COR-L47 (cell line): ENCODE data around the gene COL13A1.

Experiments used
- DNase-seq: peaks from one replicate; lab custom pipeline; 2025; lab: John Stamatoyannopoulos, UW

The COL13A1 gene

DNA sequence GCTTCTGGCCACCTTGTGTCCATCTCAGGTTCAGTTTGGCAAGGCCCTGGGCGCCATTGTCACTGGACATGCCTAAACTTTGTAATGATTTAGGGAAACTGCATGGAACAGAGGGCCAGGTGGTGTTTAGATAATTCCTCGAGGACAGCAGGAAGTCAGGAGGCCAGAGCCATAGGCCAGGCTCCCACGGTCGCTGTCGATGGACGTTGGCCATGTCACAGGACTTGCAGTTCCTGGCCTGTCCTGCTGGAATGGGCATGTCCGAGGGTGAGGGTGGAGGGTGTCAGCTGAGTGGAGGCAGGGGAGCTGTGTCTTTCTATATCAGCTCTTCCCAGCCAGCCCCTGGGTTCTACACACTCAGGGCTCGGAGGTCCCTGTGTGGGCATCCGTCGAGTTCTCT is 143.1 kb downstream of the COL13A1 start:
- DNase-seq, result no peak

DNA sequence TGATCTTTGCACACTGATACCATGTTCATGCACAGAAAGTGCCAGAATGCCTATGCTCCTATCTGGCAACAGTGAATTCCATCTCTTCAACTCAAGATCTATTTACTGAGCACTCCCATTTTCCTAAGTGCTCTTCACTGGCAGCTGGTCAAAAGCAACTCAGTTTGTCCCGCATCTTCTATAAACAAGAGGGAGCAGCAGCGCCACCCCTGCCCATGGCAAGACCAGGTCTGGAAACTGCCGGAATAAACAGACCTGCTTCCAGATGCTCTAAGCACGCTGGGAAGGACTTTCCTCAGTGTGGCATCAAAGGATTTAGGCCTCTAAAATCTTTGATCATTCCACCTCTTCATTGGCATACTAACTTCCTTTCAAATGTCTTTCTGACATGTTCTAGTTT is 146.6 kb downstream of the COL13A1 start:
- DNase-seq, result no peak

DNA sequence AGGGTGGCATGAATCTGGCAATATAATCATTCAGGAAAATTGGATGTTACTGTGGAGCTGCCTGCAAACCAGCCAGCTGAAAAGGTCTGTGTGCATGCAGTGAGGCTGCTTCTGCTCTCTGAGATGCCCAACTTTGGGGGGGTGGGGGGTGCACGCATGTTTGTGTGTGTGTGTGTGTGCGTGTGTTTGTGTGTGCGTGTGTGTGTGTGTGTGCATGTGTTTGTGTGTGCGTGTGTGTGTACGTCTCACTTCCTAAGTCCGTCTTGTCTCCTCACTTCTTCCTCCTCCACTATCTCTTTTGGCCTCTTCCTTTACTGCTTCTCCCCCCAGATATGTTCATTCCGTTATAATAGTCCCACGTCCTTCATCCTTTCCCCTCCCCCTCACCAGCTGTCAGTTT is 148.1 kb downstream of the COL13A1 start:
- no peak for DNase-seq

DNA sequence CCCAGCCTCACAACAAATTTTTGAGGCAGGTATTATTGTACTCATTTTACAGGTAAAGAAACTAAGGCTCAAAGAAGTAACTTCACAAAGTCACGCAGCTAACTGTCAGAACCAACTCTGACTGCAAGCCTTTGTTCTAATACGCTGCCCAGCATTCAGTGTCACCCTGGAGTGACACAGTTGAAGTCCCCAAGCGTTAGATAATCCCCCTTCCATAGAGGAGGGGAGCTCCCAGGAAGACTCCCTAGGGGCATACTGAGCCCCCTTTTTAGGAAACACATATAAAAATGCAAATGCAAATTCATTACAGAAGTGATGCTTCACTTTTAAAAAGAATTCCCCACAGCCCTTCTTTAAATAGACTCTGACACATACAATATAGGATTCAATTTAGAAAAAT is 150.0 kb downstream of the COL13A1 start:
- no peak for DNase-seq

DNA sequence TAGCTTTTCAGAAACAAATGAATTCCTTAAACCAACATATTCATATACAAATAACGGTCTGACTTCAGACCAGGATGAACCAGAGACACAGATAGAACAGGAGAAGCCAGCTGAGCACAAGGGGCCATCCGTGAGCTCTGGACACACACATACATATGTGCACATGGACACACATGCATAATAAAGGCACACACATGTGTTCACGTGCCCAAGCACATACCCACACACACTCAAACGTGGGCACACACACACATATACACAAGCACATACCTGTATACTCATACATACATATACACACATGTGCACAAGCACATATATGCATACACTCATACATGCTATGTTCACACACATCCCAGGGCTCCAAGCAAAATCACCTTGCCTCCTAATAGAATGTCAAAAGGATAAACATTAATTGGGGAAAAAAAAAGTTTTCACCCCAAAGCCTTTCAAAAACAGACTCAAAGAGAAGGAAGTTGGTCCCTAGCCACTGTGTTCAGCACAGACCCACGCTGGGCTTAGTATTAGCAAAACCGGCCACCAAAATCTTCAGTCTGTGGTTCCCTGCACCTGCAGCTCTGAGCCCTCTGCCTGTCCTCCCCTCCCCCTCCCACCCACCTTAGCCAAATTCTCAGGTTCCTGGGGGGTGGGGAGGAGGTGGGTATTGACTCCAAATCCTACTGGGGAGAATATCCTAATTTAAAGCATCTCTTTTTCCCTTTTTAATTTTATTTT is 150.5 kb downstream of the COL13A1 start:
- no peak for DNase-seq

DNA sequence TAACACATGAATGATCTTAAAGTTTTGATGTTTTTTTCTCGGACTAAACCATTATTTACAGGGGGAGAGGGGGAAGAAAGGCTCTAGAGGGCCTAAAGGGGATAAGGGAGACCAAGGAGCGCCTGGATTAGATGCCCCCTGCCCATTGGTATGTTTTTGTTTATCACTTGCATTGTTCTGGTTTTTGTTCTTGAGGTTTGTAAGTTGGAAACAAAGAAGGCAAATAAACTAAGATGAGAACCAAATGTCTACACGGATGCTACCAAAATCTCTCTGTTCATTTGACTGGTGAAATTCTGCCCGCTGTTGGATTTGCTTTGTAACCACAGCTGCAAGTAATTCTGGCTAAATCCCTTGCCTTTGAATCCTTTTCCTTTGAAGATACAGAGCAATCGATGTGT is 151.1 kb downstream of the COL13A1 start:
- no peak for DNase-seq

DNA sequence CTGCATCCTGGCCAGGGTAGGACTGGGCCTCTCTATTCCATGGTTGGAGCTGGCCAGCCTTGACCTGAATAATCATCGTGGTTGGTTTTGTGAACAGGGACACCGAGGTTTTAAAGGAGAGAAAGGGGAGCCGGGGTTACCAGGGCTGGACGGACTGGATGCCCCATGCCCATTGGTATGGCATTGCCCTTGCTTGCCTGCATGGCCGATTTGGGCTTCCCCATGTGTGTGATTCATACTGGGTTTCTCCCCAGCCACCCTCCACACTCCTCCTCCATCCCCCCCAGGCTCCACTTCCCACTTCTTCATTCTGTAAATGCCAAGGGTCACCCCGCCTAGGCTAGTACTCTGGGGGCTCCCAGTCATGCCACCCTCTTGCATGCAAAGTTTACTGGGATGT is 152.1 kb downstream of the COL13A1 start:
- no peak for DNase-seq

DNA sequence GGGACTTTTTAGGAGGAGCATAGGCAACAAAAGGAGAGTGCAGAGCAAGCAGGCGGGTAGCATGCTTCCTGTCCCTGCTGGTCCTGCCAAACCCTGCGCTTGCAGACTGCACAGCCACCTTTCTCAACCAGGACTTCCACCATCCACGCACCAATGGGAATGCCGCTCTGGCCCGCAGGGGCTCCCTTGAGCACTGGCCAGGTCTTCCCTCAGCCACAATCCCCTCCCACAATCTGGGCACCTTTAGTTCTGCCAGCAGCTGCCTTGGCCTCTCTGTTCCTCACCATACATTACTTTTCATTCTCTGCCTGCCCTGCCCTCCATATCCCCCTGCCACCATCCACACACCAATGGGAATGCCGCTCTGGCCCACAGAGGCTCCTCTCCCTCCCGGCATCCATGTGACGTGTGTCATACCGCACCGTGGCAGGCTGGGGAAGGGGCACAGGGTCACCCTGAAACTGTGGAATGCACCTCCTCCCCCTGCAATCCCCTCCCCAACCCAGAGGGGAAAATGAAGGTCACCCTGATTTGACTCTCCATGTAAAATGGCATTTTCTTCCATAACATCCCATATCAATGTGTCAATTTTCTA is 153.6 kb downstream of the COL13A1 start:
- no peak for DNase-seq

DNA sequence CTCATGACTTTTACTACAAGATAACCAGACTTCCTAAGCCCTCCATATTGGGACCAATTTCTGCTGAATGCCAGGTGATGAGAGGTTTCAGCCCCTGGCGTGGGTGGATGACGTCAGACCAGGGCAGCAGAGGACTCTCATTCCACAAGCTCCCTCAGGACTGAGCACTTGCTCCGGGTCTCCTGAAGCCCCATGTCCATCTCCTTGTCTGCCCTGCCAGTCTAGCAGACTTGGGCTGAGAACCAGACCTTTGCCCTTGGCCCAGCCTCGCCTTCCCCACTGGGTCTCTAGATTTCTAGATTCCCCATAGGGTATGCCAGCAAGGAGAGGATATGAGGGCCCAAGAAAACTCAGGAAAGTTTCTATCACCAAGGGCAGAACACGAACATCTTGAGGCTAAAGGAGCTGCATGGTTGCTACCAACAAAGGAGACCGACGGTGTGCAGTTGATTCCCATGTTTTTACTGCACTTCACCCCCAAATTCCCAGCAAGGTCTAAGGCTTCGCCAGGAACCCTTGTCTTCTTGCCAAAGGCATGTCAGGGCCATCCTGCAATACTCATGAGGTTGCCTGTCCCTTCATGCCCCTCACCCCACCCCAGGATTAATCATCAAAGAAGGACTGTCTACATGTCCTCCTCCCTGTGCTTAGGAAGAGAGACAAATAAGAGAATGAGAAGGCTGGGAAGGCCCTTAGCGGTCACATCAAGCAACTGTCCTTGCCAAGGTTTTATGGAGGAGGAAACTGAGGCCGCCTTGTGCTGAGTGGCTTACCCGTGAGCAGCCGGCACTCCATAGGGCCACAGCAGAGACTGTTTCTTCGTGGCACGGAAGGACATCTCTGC is 154.4 kb downstream of the COL13A1 start:
- DNase-seq, result no peak

DNA sequence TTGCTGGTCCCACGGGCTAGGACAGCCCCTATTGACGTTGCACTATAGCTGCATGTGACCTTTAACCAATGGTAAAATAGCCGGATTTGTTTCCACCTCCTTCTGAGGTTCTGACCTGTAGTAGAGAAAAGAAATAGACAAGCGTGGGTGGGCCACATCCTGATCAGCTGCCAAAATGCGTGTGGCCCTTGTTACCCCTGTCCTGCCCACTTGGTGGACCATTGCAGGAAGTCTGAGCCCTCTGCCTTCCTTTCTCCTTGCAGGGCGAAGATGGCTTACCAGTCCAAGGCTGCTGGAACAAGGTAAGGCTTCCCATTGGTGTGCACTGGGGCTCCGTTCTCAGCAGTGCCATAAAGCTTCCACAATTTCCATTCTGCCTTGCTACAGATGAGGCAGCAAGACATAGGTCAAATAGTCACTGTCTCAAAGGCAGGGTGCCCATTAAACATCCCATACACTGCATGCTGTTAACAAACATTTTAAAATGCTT is 155.1 kb downstream of the COL13A1 start:
- no peak for DNase-seq

DNA sequence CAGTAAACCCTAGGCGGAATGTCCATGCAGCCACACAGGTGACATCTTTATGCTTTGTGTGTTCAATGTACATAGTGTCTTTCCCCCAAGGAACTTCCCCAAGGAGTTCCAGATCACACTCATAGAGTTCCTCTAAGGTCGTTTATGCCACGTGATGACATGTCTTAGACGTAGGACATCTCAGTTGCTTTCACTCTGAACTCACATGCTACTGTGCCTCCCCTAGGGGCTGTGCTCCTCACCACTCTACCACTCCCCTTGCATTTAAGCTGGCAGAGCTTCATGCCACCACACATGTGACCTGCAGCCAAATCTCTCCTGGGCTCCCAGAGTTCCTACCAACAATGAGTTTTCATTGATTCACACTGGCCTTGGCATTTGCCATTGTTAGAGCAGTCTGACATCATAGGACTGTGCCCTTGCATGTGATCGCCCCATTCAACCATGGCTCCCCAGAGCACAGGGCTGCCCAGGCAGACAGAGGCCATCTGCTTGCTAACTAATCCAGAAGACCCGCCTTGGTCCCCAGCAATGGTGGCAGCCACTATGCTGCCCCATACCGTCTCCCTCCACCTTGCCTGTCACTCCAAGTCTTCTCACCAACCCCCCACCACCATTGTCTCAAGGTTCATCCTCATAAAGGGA is 155.7 kb downstream of the COL13A1 start:
- no peak for DNase-seq

DNA sequence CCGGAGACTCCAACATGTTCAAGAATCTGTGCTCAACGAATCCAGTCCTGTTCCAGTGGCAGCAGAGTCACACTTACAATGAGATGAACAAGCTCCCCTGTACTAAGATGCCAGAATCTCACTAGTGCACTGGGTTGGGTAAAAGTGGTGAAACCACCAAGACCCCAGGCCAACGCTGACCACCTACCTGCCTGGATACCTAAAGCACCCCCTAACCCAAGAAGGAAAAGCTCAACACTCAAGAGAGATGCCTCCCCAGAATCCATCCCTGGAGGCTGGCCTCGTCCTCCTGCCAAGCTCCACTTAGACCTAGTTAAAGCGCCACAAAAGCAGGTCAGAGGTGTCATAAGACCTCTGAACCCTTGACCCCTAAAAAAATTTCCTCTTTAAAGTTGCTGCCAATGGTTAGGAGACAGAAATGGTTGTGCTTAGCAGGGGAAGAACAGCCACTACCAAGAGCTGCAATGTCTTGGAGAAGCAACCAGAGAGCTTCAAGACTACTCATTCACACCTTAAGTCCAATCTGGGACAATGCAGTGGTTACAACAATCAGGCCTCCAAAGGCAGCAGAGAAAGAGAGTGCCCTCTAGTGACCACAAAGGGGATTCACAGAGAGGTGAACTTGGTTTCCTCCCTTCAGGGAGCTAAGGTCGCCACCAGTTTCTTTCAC is 156.3 kb downstream of the COL13A1 start:
- DNase-seq, result peak; percentile 25

DNA sequence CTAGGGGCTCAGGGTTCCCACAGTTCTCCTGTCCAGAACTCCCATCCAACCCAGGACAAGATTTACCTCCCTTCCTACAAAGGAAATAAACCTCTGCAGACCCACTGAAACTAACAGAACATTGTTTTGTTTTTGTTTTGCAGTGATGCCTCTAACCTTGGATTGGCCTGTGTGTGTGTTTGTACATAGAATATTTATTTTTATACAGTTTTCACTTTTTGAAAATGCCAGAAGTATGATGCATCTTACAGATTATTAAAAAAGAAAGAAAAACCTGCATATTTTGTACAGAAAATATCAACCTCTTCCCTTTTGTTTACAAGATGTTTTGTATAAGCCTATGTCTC is 156.8 kb downstream of the COL13A1 start:
- no peak for DNase-seq

DNA sequence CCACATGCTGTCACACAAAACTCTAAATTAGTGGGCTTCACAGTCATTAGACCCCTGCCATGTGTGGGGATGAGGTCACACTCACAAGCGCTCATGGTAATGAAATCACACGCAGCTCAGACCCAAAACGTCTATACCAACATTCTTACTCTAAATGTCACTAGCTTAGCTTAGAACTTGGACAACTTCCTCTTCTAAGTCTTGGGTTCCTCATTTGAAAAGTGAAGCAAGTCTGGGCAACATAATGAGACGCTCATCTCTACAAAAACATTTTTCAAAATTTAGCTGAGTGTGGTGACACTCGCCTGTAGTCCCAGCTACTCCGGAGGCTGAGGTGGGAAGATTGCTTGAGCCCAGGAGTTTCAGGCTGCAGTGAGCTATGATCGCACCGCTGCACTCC is 158.2 kb downstream of the COL13A1 start:
- DNase-seq, result no peak

DNA sequence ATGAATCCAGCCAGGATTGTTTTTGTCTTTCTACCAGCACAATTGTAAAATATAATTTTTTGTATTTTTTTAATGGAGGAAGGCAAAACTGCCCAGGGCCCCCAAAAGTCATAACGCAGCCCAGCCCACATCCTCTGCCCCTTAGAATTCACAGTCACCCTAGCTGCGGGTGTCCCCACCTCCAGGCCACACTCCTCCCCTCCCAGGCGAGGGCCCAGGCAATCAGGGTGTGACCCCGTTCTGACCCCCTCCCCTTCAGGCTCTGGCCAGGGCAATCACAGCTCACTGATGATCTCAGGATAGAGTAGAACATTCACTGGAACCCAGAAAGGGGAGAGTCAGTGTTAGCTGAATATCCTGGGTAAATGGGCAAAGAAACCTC is 158.9 kb downstream of the COL13A1 start:
- DNase-seq, result no peak

DNA sequence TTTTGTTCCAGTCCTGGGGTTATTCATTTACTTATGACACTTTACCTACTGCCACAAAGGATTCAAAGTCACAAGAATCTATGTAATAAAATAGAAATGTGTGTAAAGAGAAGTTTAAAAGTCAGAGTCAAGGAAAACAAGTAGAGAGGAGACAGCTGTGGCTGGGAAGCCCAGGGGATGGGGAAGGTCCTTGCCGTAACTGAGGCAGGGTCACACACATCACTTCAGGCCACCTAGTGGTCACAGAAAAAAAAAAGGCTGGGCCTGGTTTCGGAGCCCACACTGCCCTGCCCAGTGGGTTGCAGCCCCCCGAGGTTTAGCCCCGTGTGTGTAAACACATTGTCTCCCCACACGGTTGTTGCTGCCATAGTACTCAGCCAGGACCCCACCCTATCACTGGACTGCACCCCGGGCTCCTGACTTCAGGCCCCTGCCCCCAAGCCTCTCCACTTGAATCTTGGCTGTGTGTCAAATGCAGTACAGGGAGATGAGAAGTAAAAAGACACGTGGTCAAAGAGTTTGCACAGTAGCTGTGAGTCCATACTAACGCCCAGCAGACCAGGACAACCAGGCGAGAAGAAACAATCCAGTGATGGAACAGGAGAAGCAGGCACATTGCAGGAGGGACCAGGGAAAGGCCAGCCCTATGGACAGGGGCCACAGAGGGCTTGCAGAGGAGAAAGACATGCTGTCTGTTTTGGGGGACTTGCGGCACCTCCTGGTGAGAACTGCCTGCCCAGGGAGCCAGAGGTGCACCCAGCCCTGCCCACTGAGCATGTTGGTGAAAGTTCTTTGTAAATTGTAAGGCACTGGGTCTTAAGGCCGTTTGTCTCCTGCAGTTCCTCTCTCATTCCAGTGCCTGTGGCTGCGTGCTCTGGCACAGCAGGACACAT is 159.5 kb downstream of the COL13A1 start:
- DNase-seq, result no peak

DNA sequence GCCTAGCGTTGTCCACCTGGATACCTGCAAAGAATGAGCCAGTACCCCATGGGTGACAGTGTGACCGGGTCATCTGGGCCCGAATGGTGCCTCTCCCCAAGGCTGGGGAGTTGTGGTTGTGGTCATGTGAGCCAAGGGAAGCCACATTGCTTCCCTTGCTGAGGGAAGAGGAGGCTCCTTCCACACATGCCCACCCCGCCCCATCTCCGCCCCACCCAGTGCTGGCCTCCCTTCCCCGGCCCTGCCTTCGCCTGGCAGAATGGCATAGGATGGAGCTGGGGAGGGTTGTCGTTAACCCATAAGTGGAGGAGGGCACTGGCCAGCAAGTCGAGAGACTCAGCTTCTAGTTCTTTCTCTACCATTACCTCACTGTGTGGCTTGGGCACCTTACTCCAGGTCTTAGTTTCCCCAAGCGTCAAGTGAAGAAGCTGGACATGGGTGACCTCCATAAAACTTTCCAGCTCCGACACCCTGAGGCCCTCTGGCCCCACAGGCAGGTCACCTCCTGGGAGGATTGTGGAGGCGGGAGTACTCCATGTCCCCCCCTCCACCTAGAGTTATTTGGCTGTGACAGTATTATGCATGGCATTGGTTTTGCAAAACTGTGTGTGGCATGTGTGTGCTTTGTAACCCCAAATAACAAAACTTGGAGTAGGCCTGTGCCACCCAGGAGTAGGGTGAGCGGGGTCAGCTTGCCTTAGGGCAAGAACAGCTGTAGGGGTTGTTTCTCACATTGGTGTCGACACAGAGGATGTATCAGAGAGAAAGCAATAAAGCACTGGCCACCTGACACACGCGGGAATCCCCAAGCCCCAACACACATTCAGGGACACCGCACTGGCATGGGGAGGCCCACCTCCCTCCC is 160.4 kb downstream of the COL13A1 start:
- no peak for DNase-seq

DNA sequence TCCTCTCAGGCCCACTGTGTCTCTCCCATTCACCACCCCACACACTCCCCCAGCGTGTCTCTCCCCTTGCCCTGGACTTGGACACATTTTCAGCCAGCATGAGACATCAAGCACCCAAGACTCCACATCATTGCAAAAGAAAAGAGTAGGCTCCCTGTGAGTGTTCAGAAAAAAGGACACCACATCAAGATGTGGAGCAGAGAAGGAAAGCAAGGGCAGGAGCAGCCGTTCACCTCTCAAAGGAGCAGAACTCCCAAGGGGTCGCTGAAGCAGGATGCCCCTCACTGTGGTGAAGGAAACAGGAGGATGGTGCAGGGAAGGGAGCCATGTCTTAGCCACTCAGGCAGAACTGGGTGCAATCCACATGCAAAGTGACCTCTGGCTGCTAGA is 161.0 kb downstream of the COL13A1 start:
- no peak for DNase-seq

DNA sequence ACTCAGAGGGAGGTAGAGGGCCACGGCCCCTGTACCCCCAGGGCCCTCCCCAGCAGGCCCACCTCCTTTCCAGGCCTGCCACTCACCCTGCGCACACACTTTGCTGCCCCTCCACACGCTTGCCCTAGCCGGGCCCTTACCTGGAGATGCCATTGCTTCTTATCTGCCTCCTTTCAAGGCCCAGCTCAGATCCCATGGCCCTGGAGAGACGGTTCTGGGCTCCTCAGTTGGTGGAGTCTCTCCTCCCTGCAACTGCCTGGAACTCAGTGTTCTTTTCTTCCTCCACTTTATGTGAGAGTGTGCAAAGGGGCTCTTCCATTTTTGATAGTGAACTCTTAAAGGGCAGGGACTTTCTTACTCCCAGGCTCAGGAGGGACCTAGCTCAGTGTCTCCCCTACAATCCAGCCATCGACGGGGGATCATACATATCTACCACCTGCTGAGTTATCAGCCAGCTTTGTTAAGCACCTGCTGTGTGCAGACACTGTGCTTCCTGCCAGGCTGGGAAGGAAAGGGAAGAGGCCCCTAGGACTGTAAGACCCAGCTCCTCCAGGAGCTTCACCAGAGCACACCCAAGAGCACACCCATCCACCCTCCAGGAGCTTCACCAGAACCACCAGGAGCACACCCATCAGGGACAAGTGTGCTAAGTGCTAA is 161.6 kb downstream of the COL13A1 start:
- no peak for DNase-seq
